Measurements from ENCODE around the gene CAB39L. TPM values are rescaled to one million over a fixed set of nuclear protein-coding genes. Genes with fewer than 3 reads are reported as not detected.

Gene CAB39L
- total RNA-seq, 3 donors from 2014 or later (not counting 1 experiment from before 2014, with no cell fraction given): 4.4 to 6.5 (median 6.0) TPM

- WGBS (ENCODE audit: insufficient coverage): 74% methylated on average over 5 of the region's 5 CpGs
- H3K4me1 Mint-ChIP-seq: no peaks in the 10 kb centered on the region
- Histone ChIP-seq H3K36me3 (ENCODE audit: control insufficient read depth, insufficient read depth, low read length) (no peaks in the 10 kb centered on the region), H3K4me1 (ENCODE audit: control insufficient read depth, insufficient read depth, low read length) (no peaks in the 10 kb centered on the region), H3K27ac (ENCODE audit: low read length) (no peak overlapping the region), H3K9me3 (ENCODE audit: control insufficient read depth, insufficient read depth, low read length) (no peaks in the 10 kb centered on the region), H3K27me3 (ENCODE audit: control insufficient read depth, insufficient read depth, low read length) (no peaks in the 10 kb centered on the region), H3K4me3 (ENCODE audit: low read length) (no peak overlapping the region)
- DNase-seq (no peak), ATAC-seq (no peak)
- no peak overlapping the region for H3K27ac Mint-ChIP-seq
- no peaks in the 10 kb centered on the region for H3K9me3 Mint-ChIP-seq
- intact Hi-C loops (cut with micrococcal nuclease): no loop called here
- H3K27me3 Mint-ChIP-seq (ENCODE audit: low read depth in 2 of 2): no peaks in the 10 kb centered on the region
- no peaks in the 10 kb centered on the region for H3K36me3 Mint-ChIP-seq
- H3K4me3 Mint-ChIP-seq: no peak overlapping the region
- no peak for TF ChIP-seq CTCF (IDR thresholded peaks at IDR 0.05)
Measured at GRCh38 chr13:49346460-49346859, 97.4 kb downstream of the CAB39L start.

GRCh38 chr13:49343731-49344130 is 100.1 kb downstream of the CAB39L start:
- intact Hi-C loops (cut with micrococcal nuclease): no loop called here
- Histone ChIP-seq H3K4me1 (ENCODE audit: control insufficient read depth, insufficient read depth, low read length) (no peaks in the 10 kb centered on the region), H3K27ac (ENCODE audit: low read length) (no peak overlapping the region), H3K4me3 (ENCODE audit: low read length) (no peak overlapping the region), H3K9me3 (ENCODE audit: control insufficient read depth, insufficient read depth, low read length) (no peaks in the 10 kb centered on the region), H3K36me3 (ENCODE audit: control insufficient read depth, insufficient read depth, low read length) (no peaks in the 10 kb centered on the region), H3K27me3 (ENCODE audit: control insufficient read depth, insufficient read depth, low read length) (no peaks in the 10 kb centered on the region)
- ATAC-seq: no peak
- no peak for DNase-seq
- H3K4me1 Mint-ChIP-seq: no peaks in the 10 kb centered on the region
- no peaks in the 10 kb centered on the region for H3K36me3 Mint-ChIP-seq
- WGBS (ENCODE audit: insufficient coverage): 88% methylated on average over 2 of the region's 2 CpGs
- H3K4me3 Mint-ChIP-seq: no peak overlapping the region
- H3K27me3 Mint-ChIP-seq (ENCODE audit: low read depth in 2 of 2): no peaks in the 10 kb centered on the region
- no peak for TF ChIP-seq CTCF (IDR thresholded peaks at IDR 0.05)
- H3K9me3 Mint-ChIP-seq: no peaks in the 10 kb centered on the region
- no peak overlapping the region for H3K27ac Mint-ChIP-seq

GRCh38 chr13:49343255-49343654 is 100.6 kb downstream of the CAB39L start:
- Histone ChIP-seq H3K4me1 (ENCODE audit: control insufficient read depth, insufficient read depth, low read length) (no peaks in the 10 kb centered on the region), H3K27ac (ENCODE audit: low read length) (no peak overlapping the region), H3K36me3 (ENCODE audit: control insufficient read depth, insufficient read depth, low read length) (no peaks in the 10 kb centered on the region), H3K27me3 (ENCODE audit: control insufficient read depth, insufficient read depth, low read length) (no peaks in the 10 kb centered on the region), H3K9me3 (ENCODE audit: control insufficient read depth, insufficient read depth, low read length) (no peaks in the 10 kb centered on the region), H3K4me3 (ENCODE audit: low read length) (no peak overlapping the region)
- intact Hi-C loops (cut with micrococcal nuclease): no loop called here
- DNase-seq: no peak
- H3K9me3 Mint-ChIP-seq: no peaks in the 10 kb centered on the region
- no peaks in the 10 kb centered on the region for H3K4me1 Mint-ChIP-seq
- no peak for ATAC-seq
- TF ChIP-seq CTCF (IDR thresholded peaks at IDR 0.05): no peak
- no peaks in the 10 kb centered on the region for H3K36me3 Mint-ChIP-seq
- no peak overlapping the region for H3K27ac Mint-ChIP-seq
- no peak overlapping the region for H3K4me3 Mint-ChIP-seq
- 94% methylated on average over 2 of the region's 3 CpGs for WGBS (ENCODE audit: insufficient coverage)
- H3K27me3 Mint-ChIP-seq (ENCODE audit: low read depth in 2 of 2): no peaks in the 10 kb centered on the region

- no peaks in the 10 kb centered on the region for H3K27me3 ChIP-seq (ENCODE audit: control insufficient read depth, insufficient read depth, low read length)
- no peaks in the 10 kb centered on the region for H3K36me3 Mint-ChIP-seq
- H3K27me3 Mint-ChIP-seq (ENCODE audit: low read depth in 2 of 2): no peaks in the 10 kb centered on the region
- H3K36me3 ChIP-seq (ENCODE audit: control insufficient read depth, insufficient read depth, low read length): no peaks in the 10 kb centered on the region
- no peak overlapping the region for H3K27ac ChIP-seq (ENCODE audit: low read length)
- H3K4me3 ChIP-seq (ENCODE audit: low read length): no peak overlapping the region
- intact Hi-C loops (cut with micrococcal nuclease): no loop called here
- TF ChIP-seq CTCF (IDR thresholded peaks at IDR 0.05): no peak
- no CpG with 5 or more reads among the region's 2 CpGs for whole genome bisulfite sequencing (ENCODE audit: insufficient coverage)
- no peaks in the 10 kb centered on the region for H3K9me3 ChIP-seq (ENCODE audit: control insufficient read depth, insufficient read depth, low read length)
- no peak for ATAC-seq
- H3K4me1 ChIP-seq (ENCODE audit: control insufficient read depth, insufficient read depth, low read length): no peaks in the 10 kb centered on the region
- DNase-seq: no peak
- H3K4me1 Mint-ChIP-seq: no peaks in the 10 kb centered on the region
- no peak overlapping the region for H3K4me3 Mint-ChIP-seq
- no peak overlapping the region for H3K27ac Mint-ChIP-seq
- H3K9me3 Mint-ChIP-seq: no peaks in the 10 kb centered on the region
Measured at GRCh38 chr13:49342454-49342853, 101.4 kb downstream of the CAB39L start.

Data from natural killer cell (primary cell).